ENCODE results near the gene CPAMD8. TPM values are rescaled to one million over a fixed set of nuclear protein-coding genes. Genes with fewer than 3 reads are reported as not detected.
"Not testable (repeated sequence)": the region's sequence is repeated elsewhere in the genome, so short reads cannot be mapped to it uniquely, and the experiment has no call there.

Gene CPAMD8
- total and polyA plus RNA-seq, 2 donors (not counting 3 experiments of a cell fraction or from before 2014, with no cell fraction given), result 2.2 to 3.9 TPM

- H3K9ac ChIP-seq (replicated peaks; ENCODE audit: extremely low read depth, insufficient read depth, low read length); H4K20me1 ChIP-seq (replicated peaks; ENCODE audit: control insufficient read depth, extremely low read depth, insufficient read depth, low read length); H3K9me3 ChIP-seq (replicated peaks; ENCODE audit: control insufficient read depth, insufficient read depth, low read length); FAIRE-seq; dilution Hi-C loops (cut with MboI; ENCODE audit: extremely low pct_ligation_motif_present, low sequenced_read_pairs); POLR2A ChIA-PET; DNase-seq (ENCODE audit: low read depth, low spot score); H3K4me1 ChIP-seq (ENCODE audit: control insufficient read depth, extremely low read depth, insufficient read depth, low read length); CTCF ChIA-PET; H3K27ac ChIP-seq (ENCODE audit: insufficient read depth, low read depth, low read length); BruUV-seq (replicated peaks); H3K36me3 ChIP-seq (ENCODE audit: control insufficient read depth in 2 of 2, extremely low read depth in 1 of 2, insufficient read depth in 2 of 2, low read length in 2 of 2); intact Hi-C loops (cut with micrococcal nuclease); H3K4me2 ChIP-seq (ENCODE audit: insufficient read depth, low read length); H2AFZ ChIP-seq (ENCODE audit: low read depth, low read length); H3K79me2 ChIP-seq (ENCODE audit: control insufficient read depth, insufficient read depth, low read length); H3K9me1 ChIP-seq (replicated peaks; ENCODE audit: control insufficient read depth, extremely low read depth, insufficient read depth, low read length); H3K4me3 ChIP-seq (replicated peaks in 1 of 3; ENCODE audit: insufficient read depth in 1 of 3, low read depth in 1 of 3, low read length in 3 of 3): not testable (repeated sequence)
- H3K27me3 ChIP-seq (ENCODE audit: control insufficient read depth in 2 of 2, insufficient read depth in 2 of 2, low read length in 2 of 2), result peaks cover 18 to 23% of the 10 kb centered on the region in 2 experiments
Observed at GRCh38 chr19:17024941-17025340, 1.7 kb downstream of the CPAMD8 start.

GRCh38 chr19:17023805-17024204, 2.8 kb downstream of the CPAMD8 start:
- dilution Hi-C loops (cut with MboI; ENCODE audit: extremely low pct_ligation_motif_present, low sequenced_read_pairs) (no loop called here), intact Hi-C loops (cut with micrococcal nuclease) (no loop called here)
- Histone ChIP-seq H3K4me1 (ENCODE audit: control insufficient read depth, extremely low read depth, insufficient read depth, low read length) (peaks cover 4% of the 10 kb centered on the region), H3K9me1 (replicated peaks; ENCODE audit: control insufficient read depth, extremely low read depth, insufficient read depth, low read length) (no peaks in the 10 kb centered on the region), H3K27ac (ENCODE audit: insufficient read depth, low read depth, low read length) (no peak overlapping the region), H3K9ac (replicated peaks; ENCODE audit: extremely low read depth, insufficient read depth, low read length) (no peak overlapping the region), H3K36me3 (ENCODE audit: control insufficient read depth in 2 of 2, extremely low read depth in 1 of 2, insufficient read depth in 2 of 2, low read length in 2 of 2) (no peaks in the 10 kb centered on the region), H3K4me2 (ENCODE audit: insufficient read depth, low read length) (no peak overlapping the region), H3K27me3 (ENCODE audit: control insufficient read depth in 2 of 2, insufficient read depth in 2 of 2, low read length in 2 of 2) (peaks cover 18 to 23% of the 10 kb centered on the region in 2 experiments), H4K20me1 (replicated peaks; ENCODE audit: control insufficient read depth, extremely low read depth, insufficient read depth, low read length) (no peaks in the 10 kb centered on the region), H3K9me3 (replicated peaks; ENCODE audit: control insufficient read depth, insufficient read depth, low read length) (no peaks in the 10 kb centered on the region), H3K79me2 (ENCODE audit: control insufficient read depth, insufficient read depth, low read length) (no peaks in the 10 kb centered on the region), H3K4me3 (replicated peaks in 1 of 3; ENCODE audit: insufficient read depth in 1 of 3, low read depth in 1 of 3, low read length in 3 of 3) (no peak overlapping the region), H2AFZ (ENCODE audit: low read depth, low read length) (no peak overlapping the region)
- DNase-seq (ENCODE audit: low read depth, low spot score) (no peak), FAIRE-seq (no peak)
- CTCF ChIA-PET, result no interaction called here
- POLR2A ChIA-PET, result no interaction called here
- TF ChIP-seq EZH2 (IDR thresholded peaks at IDR 0.05; ENCODE audit: borderline replicate concordance, low read depth, low read length, severe bottlenecking) (no peak), MYC (IDR thresholded peaks at IDR 0.05; ENCODE audit: low read depth, low read length) (no peak), MAX (IDR thresholded peaks at IDR 0.05; ENCODE audit: insufficient read depth, insufficient read length) (no peak), GATA2 (IDR thresholded peaks at IDR 0.05; ENCODE audit: insufficient read depth, insufficient read length, low read depth, low read length) (no peak), CTCF (IDR thresholded peaks at IDR 0.05; ENCODE audit: extremely low read depth in 1 of 2, insufficient read depth in 1 of 2, low read depth in 1 of 2, low read length in 2 of 2) (no peak), JUN (IDR thresholded peaks at IDR 0.05; ENCODE audit: borderline replicate concordance, insufficient read depth, insufficient read length, low read depth) (no peak), FOS (IDR thresholded peaks at IDR 0.05; ENCODE audit: borderline replicate concordance, insufficient read depth, low read length) (no peak)
- no TSS peak for BruUV-seq (replicated peaks)

Data from endothelial cell of umbilical vein (primary cell).